HCT116 (cell line): ENCODE data around the gene SLC11A1. TPM values are rescaled to one million over a fixed set of nuclear protein-coding genes. Genes with fewer than 3 reads are reported as not detected.

Experiments
- ATAC-seq: fragments of 200-7000 bp; cut with Tn5 transposase; 2 replicates; pipeline ENCODE4 v1.9.1; 2020; ENCODE audit warnings: mild to moderate bottlenecking, moderate library complexity
- BruUV-seq: library from RNA; stranded (reverse); fragments of 400-500 nt; replicated peaks from 2 replicates; lab custom pipeline; 2021; lab: Mats Ljungman, UMichigan
- CTCF ChIA-PET: fragments of 300-600 bp; sonication (Branson Sonifier 250); formaldehyde crosslinking; loops from one replicate; lab custom pipeline; 2021; ENCODE audit warnings: antibody characterized with exemption; lab: Charles Lee
- POLR2A ChIA-PET: fragments of 300-600, 350-600 bp; sonication (Branson Sonifier 250); formaldehyde crosslinking; loops from one replicate; lab custom pipeline; 2021; ENCODE audit warnings: antibody characterized with exemption; lab: Charles Lee
- RAD21 ChIA-PET, 2 experiments: fragments of 300-600 bp; sonication (Branson Sonifier 250); formaldehyde crosslinking; loops; one replicate each; lab custom pipeline; 2023; ENCODE audit warnings: low total read pairs in 2 of 2; ENCODE audit not compliant: uncharacterized antibody in 2 of 2, unreplicated experiment in 2 of 2, low non-redundant PET in 1 of 2; lab: Charles Lee
- DNase-seq: peaks from one replicate; pipeline ENCODE4 v3.0.0-alpha.2; 2010; ENCODE audit warnings: low read depth, low spot score
- H2AFZ ChIP-seq: fragments of 200-600 bp; shearing (Covaris generic), sonication (generic); 2 replicates; pipeline ENCODE4 v1.6.1; 2017; ENCODE audit warnings: low read depth, mixed run types, mixed read lengths, antibody characterized with exemption, low read length; ENCODE audit not compliant: poor library complexity, severe bottlenecking
- H3K27ac ChIP-seq: 2 replicates; pipeline ENCODE4 v1.5.1; 2012; ENCODE audit warnings: low read depth, low read length
- H3K27me3 ChIP-seq: fragments of 200-600 bp; sonication (generic); 2 replicates; pipeline ENCODE4 v1.6.1; 2016; ENCODE audit warnings: mixed run types, low read length, mixed read lengths; ENCODE audit not compliant: insufficient read depth
- H3K36me3 ChIP-seq, 2 experiments: fragments of 200-500 bp in 1 of 2; fragments of 200-600 bp in 1 of 2; sonication (Bioruptor generic) in 1 of 2; sonication (generic) in 1 of 2; 2 replicates each; pipeline versions ENCODE4 v1.5.1 to v1.6.1; 2014 to 2016; ENCODE audit warnings: low read length in 2 of 2, inconsistent platforms in 1 of 2, mixed read lengths in 1 of 2, mixed run types in 1 of 2; ENCODE audit not compliant: insufficient read depth in 2 of 2, control insufficient read depth in 1 of 2
- H3K4me1 ChIP-seq, 2 experiments: fragments of 200-600 bp in 1 of 2; sonication (generic) in 1 of 2; 2 replicates each; pipeline versions ENCODE4 v1.5.1 to v1.6.1; 2012 to 2017; ENCODE audit warnings: low read length in 2 of 2, inconsistent platforms in 1 of 2, mild to moderate bottlenecking in 1 of 2, mixed read lengths in 1 of 2, mixed run types in 1 of 2, moderate library complexity in 1 of 2; ENCODE audit not compliant: insufficient read depth in 2 of 2, control insufficient read depth in 1 of 2
- H3K4me2 ChIP-seq: fragments of 200-600 bp; sonication (generic); 2 replicates; pipeline ENCODE4 v1.6.1; 2017; ENCODE audit warnings: mixed run types, low read length, mixed read lengths
- H3K4me3 ChIP-seq, 2 experiments: fragments of 200-600 bp in 1 of 2; sonication (generic) in 1 of 2; replicated peaks in 1 of 2; 2 replicates each; pipeline ENCODE4 v1.5.1; 2011 to 2016; ENCODE audit warnings: low read length in 2 of 2, control low read depth in 1 of 2, low read depth in 1 of 2, mild to moderate bottlenecking in 1 of 2, mixed read lengths in 1 of 2, mixed run types in 1 of 2
- H3K79me2 ChIP-seq: fragments of 200-600 bp; sonication (generic); 2 replicates; pipeline ENCODE4 v1.6.1; 2017; ENCODE audit warnings: mild to moderate bottlenecking, mixed run types, low read length, moderate library complexity, mixed read lengths; ENCODE audit not compliant: insufficient read depth
- H3K9ac ChIP-seq: fragments of 200-600 bp; sonication (generic); 2 replicates; pipeline ENCODE4 v1.6.1; 2016; ENCODE audit warnings: low read length, mixed read lengths
- H3K9me2 ChIP-seq: fragments of 200-600 bp; sonication (generic), shearing (Covaris generic); 2 replicates; pipeline ENCODE4 v1.6.1; 2017; ENCODE audit warnings: mixed run types, mild to moderate bottlenecking, moderate library complexity; ENCODE audit not compliant: insufficient read depth
- H3K9me3 ChIP-seq, 2 experiments: fragments of 200-500 bp in 1 of 2; fragments of 200-600 bp in 1 of 2; sonication (Bioruptor generic) in 1 of 2; sonication (generic) in 1 of 2; 2 replicates each; pipeline ENCODE4 v1.6.1; 2014 to 2017; ENCODE audit warnings: low read length in 2 of 2, mixed read lengths in 2 of 2, inconsistent platforms in 1 of 2, low read depth in 1 of 2, mild to moderate bottlenecking in 1 of 2, mixed run types in 1 of 2, moderate library complexity in 1 of 2; ENCODE audit not compliant: control insufficient read depth in 1 of 2, insufficient read depth in 1 of 2
- H4K20me1 ChIP-seq: fragments of 200-600 bp; sonication (generic), shearing (Covaris generic); 2 replicates; pipeline ENCODE4 v1.6.1; 2017; ENCODE audit warnings: mixed run types, mild to moderate bottlenecking, moderate library complexity; ENCODE audit not compliant: insufficient read depth
- CBX3 ChIP-seq: IDR thresholded peaks from 2 replicates; pipeline ENCODE4 v1.6.1; 2012; ENCODE audit warnings: low read depth
- EGR1 ChIP-seq: IDR thresholded peaks from 2 replicates; pipeline ENCODE4 v1.6.1; 2012; ENCODE audit warnings: low read depth
- ELF1 ChIP-seq: IDR thresholded peaks from 2 replicates; pipeline ENCODE4 v1.6.1; 2012; ENCODE audit warnings: low read depth, borderline replicate concordance
- EZH2 ChIP-seq: fragments of 200-600 bp; sonication (generic); IDR thresholded peaks from 2 replicates; pipeline ENCODE4 v1.6.1; 2017; ENCODE audit warnings: antibody characterized with exemption, mixed run types
- FOSL1 ChIP-seq: IDR thresholded peaks from 2 replicates; pipeline ENCODE4 v1.6.1; 2012; ENCODE audit warnings: low read depth
- POLR2A ChIP-seq: IDR thresholded peaks from 2 replicates; pipeline ENCODE4 v1.7.0; 2011; ENCODE audit warnings: borderline replicate concordance; ENCODE audit not compliant: insufficient read depth, insufficient read length; ENCODE audit errors: extremely low read depth
- RAD21 ChIP-seq: IDR thresholded peaks from 2 replicates; pipeline ENCODE4 v1.6.1; 2012; ENCODE audit warnings: low read depth, mild to moderate bottlenecking
- SIN3A ChIP-seq: IDR thresholded peaks from 2 replicates; pipeline ENCODE4 v1.6.1; 2012; ENCODE audit warnings: low read depth
- SRF ChIP-seq: IDR thresholded peaks from 2 replicates; pipeline ENCODE4 v1.6.1; 2012; ENCODE audit warnings: low read depth
- ZFX ChIP-seq: fragments of 450-650 bp; IDR thresholded peaks from 2 replicates; pipeline ENCODE4 v1.6.1; 2017
- intact Hi-C: fragments of 100-400 bp; cut with micrococcal nuclease; formaldehyde crosslinking; loops from 2 replicates; pipeline ENCODE4 v1.10.0; 2022
- total RNA-seq: library from RNA; stranded (reverse); gene quantifications from one replicate; pipeline ENCODE4 v1.2.1, GENCODE V29; 2021; ENCODE audit not compliant: unreplicated experiment
- TF ChIP-seq, protein P1 (sequence below): IDR thresholded peaks from 2 replicates; pipeline ENCODE4 v1.6.1; 2011; ENCODE audit warnings: mild to moderate bottlenecking, low read length, moderate library complexity; ENCODE audit not compliant: insufficient replicate concordance; ENCODE audit errors: extremely low read depth
- TF ChIP-seq, protein P2 (sequence below), 3 experiments: fragments of 200-600 bp in 1 of 3; sonication (generic) in 1 of 3; IDR thresholded peaks in 2 of 3; conservative IDR thresholded peaks in 1 of 3; 2 replicates each; pipeline ENCODE4 v1.5.1; 2012 to 2017; ENCODE audit warnings: low read depth in 2 of 3, low read length in 2 of 3, antibody characterized with exemption in 1 of 3, borderline replicate concordance in 1 of 3, control low read depth in 1 of 3, mild to moderate bottlenecking in 1 of 3, mixed read lengths in 1 of 3, mixed run types in 1 of 3, moderate library complexity in 1 of 3; ENCODE audit not compliant: insufficient read depth in 1 of 3
- TF ChIP-seq, protein P3 (sequence below): IDR thresholded peaks from 2 replicates; pipeline ENCODE4 v1.6.1; 2012; ENCODE audit warnings: low read depth

SLC11A1 gene
- total RNA-seq, 1 experiment from 2014 or later = 0.42 TPM

- H3K9me2 ChIP-seq = no peaks in the 10 kb centered on the region
- H3K9ac ChIP-seq = no peak overlapping the region
- H3K4me3 ChIP-seq = no peak overlapping the region
- no peaks in the 10 kb centered on the region for H3K9me3 ChIP-seq
- TF ChIP-seq FOSL1 (no peak), EZH2 (no peak), ZFX (no peak), ELF1 (no peak), EGR1 (no peak), CBX3 (no peak), SIN3A (no peak), SRF (no peak), POLR2A (no peak), RAD21 (no peak)
- TF ChIP-seq, protein P1, sequence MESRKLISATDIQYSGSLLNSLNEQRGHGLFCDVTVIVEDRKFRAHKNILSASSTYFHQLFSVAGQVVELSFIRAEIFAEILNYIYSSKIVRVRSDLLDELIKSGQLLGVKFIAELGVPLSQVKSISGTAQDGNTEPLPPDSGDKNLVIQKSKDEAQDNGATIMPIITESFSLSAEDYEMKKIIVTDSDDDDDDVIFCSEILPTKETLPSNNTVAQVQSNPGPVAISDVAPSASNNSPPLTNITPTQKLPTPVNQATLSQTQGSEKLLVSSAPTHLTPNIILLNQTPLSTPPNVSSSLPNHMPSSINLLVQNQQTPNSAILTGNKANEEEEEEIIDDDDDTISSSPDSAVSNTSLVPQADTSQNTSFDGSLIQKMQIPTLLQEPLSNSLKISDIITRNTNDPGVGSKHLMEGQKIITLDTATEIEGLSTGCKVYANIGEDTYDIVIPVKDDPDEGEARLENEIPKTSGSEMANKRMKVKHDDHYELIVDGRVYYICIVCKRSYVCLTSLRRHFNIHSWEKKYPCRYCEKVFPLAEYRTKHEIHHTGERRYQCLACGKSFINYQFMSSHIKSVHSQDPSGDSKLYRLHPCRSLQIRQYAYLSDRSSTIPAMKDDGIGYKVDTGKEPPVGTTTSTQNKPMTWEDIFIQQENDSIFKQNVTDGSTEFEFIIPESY = no peak
- TF ChIP-seq, protein P2, sequence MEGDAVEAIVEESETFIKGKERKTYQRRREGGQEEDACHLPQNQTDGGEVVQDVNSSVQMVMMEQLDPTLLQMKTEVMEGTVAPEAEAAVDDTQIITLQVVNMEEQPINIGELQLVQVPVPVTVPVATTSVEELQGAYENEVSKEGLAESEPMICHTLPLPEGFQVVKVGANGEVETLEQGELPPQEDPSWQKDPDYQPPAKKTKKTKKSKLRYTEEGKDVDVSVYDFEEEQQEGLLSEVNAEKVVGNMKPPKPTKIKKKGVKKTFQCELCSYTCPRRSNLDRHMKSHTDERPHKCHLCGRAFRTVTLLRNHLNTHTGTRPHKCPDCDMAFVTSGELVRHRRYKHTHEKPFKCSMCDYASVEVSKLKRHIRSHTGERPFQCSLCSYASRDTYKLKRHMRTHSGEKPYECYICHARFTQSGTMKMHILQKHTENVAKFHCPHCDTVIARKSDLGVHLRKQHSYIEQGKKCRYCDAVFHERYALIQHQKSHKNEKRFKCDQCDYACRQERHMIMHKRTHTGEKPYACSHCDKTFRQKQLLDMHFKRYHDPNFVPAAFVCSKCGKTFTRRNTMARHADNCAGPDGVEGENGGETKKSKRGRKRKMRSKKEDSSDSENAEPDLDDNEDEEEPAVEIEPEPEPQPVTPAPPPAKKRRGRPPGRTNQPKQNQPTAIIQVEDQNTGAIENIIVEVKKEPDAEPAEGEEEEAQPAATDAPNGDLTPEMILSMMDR (IDR thresholded peaks at IDR 0.05 in 2 of 3, conservative IDR thresholded peaks at IDR 0.05 in 1 of 3; ENCODE audit: borderline replicate concordance in 1 of 3, insufficient read depth in 1 of 3, low read depth in 2 of 3, low read length in 2 of 3) = no peak
- TF ChIP-seq, protein P3, sequence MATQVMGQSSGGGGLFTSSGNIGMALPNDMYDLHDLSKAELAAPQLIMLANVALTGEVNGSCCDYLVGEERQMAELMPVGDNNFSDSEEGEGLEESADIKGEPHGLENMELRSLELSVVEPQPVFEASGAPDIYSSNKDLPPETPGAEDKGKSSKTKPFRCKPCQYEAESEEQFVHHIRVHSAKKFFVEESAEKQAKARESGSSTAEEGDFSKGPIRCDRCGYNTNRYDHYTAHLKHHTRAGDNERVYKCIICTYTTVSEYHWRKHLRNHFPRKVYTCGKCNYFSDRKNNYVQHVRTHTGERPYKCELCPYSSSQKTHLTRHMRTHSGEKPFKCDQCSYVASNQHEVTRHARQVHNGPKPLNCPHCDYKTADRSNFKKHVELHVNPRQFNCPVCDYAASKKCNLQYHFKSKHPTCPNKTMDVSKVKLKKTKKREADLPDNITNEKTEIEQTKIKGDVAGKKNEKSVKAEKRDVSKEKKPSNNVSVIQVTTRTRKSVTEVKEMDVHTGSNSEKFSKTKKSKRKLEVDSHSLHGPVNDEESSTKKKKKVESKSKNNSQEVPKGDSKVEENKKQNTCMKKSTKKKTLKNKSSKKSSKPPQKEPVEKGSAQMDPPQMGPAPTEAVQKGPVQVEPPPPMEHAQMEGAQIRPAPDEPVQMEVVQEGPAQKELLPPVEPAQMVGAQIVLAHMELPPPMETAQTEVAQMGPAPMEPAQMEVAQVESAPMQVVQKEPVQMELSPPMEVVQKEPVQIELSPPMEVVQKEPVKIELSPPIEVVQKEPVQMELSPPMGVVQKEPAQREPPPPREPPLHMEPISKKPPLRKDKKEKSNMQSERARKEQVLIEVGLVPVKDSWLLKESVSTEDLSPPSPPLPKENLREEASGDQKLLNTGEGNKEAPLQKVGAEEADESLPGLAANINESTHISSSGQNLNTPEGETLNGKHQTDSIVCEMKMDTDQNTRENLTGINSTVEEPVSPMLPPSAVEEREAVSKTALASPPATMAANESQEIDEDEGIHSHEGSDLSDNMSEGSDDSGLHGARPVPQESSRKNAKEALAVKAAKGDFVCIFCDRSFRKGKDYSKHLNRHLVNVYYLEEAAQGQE = no peak
- no peaks in the 10 kb centered on the region for H3K27me3 ChIP-seq
- POLR2A ChIA-PET = interaction anchor here (0.6 to 1.2 kb wide), 3 partner anchors 107 to 124 kb away, joined by 3 to 9 read pairs (median 5); partner anchors contain the start of genes AAMP and PNKD
- no peak overlapping the region for H2AFZ ChIP-seq
- no peak for ATAC-seq
- BruUV-seq = no TSS peak
- CTCF ChIA-PET = interaction anchor here (0.7 to 1.5 kb wide), 6 partner anchors 92 to 122 kb away, joined by 3 to 4 read pairs (median 4); no protein-coding TSS in a partner anchor
- intact Hi-C loops = no loop called here
- peak overlapping the region; percentile 90; the same call in 1 of the 2 replicates for H3K4me2 ChIP-seq
- no peaks in the 10 kb centered on the region for H3K36me3 ChIP-seq
- RAD21 ChIA-PET = no interaction called here
- no peaks in the 10 kb centered on the region for H4K20me1 ChIP-seq
- H3K27ac ChIP-seq = no peak overlapping the region
- peaks cover 24 to 48% of the 10 kb centered on the region in 2 experiments for H3K4me1 ChIP-seq
- peaks cover 4% of the 10 kb centered on the region; the same call in 1 of the 2 replicates for H3K79me2 ChIP-seq
- no peak for DNase-seq
These were observed 11.7 kb downstream of the SLC11A1 start for GRCh38 chr2:218393750-218394290.
